ENCODE measurements around the gene PLXNC1.

DNA sequence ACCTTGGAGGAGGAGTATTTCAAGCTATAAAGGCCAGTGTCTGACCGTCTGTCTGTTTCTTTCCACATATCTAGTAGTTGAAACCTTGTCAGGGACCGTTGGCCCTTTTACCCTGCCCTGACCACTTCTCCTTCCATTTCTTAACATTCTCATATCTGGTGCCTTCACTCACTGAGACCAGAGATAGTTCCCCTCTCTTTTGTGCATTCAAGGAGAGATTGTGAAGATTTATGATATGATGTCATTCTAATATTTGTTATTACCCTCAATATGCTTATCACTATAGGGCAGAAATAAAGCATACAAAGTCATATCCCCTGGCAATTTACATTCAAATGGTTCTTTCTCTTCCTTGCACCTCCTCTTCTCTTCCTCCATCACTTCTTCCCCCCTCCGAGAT, 83.3 kb downstream of the PLXNC1 start:
- TF ChIP-seq CTCF (tag by site-specific recombination; IDR thresholded peaks at IDR 0.05) (no peak), RBAK (tag by site-specific recombination; IDR thresholded peaks at IDR 0.05) (no peak), ZNF350 (tag by site-specific recombination; IDR thresholded peaks at IDR 0.05) (no peak), YY1 (tag by site-specific recombination; IDR thresholded peaks at IDR 0.05) (no peak), ZNF747 (tag by site-specific recombination; IDR thresholded peaks at IDR 0.05) (no peak), ZBTB1 (tag by site-specific recombination; IDR thresholded peaks at IDR 0.05) (no peak), SCRT2 (tag by site-specific recombination; IDR thresholded peaks at IDR 0.05) (no peak)
- TF ChIP-seq, protein P1, sequence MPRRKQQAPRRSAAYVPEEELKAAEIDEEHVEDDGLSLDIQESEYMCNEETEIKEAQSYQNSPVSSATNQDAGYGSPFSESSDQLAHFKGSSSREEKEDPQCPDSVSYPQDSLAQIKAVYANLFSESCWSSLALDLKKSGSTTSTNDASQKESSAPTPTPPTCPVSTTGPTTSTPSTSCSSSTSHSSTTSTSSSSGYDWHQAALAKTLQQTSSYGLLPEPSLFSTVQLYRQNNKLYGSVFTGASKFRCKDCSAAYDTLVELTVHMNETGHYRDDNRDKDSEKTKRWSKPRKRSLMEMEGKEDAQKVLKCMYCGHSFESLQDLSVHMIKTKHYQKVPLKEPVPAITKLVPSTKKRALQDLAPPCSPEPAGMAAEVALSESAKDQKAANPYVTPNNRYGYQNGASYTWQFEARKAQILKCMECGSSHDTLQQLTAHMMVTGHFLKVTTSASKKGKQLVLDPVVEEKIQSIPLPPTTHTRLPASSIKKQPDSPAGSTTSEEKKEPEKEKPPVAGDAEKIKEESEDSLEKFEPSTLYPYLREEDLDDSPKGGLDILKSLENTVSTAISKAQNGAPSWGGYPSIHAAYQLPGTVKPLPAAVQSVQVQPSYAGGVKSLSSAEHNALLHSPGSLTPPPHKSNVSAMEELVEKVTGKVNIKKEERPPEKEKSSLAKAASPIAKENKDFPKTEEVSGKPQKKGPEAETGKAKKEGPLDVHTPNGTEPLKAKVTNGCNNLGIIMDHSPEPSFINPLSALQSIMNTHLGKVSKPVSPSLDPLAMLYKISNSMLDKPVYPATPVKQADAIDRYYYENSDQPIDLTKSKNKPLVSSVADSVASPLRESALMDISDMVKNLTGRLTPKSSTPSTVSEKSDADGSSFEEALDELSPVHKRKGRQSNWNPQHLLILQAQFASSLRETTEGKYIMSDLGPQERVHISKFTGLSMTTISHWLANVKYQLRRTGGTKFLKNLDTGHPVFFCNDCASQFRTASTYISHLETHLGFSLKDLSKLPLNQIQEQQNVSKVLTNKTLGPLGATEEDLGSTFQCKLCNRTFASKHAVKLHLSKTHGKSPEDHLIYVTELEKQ (tag by site-specific recombination; IDR thresholded peaks at IDR 0.05; ENCODE audit: borderline replicate concordance), result no peak

Measured in HEK293 (cell line).